Measurements from ENCODE around the gene SMYD3.

The SMYD3 gene

DNA sequence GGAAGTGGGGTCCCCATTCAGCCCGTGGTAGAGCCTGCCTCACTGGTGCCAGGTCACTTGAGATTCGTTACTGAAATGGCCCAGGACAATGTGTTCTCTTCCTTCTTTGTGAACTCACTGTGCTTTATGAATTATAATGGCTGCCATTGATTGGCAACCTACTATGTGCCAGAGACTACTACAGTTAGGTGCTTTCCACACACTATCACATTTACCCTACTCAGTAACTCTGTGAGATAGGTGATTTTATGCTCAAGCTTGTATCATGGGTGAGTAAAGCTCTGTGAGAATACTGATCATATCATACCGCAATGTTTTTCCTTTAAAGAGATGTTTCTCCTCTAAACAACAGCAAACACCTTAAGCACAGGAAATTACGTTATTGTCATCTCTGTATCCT lies 225.9 kb downstream of the SMYD3 start:
- Mint-ChIP-seq H3K27me3 (ENCODE audit: low read depth, poor library complexity) (peaks cover 3% of the 10 kb centered on the region), H3K36me3 (ENCODE audit: low read depth) (peaks cover 12% of the 10 kb centered on the region), H3K9me3 (peaks cover 9% of the 10 kb centered on the region), H3K4me1 (no peaks in the 10 kb centered on the region), H3K27ac (no peak overlapping the region), H3K4me3 (no peak overlapping the region)
- no peak for DNase-seq
- TF ChIP-seq, protein P1, sequence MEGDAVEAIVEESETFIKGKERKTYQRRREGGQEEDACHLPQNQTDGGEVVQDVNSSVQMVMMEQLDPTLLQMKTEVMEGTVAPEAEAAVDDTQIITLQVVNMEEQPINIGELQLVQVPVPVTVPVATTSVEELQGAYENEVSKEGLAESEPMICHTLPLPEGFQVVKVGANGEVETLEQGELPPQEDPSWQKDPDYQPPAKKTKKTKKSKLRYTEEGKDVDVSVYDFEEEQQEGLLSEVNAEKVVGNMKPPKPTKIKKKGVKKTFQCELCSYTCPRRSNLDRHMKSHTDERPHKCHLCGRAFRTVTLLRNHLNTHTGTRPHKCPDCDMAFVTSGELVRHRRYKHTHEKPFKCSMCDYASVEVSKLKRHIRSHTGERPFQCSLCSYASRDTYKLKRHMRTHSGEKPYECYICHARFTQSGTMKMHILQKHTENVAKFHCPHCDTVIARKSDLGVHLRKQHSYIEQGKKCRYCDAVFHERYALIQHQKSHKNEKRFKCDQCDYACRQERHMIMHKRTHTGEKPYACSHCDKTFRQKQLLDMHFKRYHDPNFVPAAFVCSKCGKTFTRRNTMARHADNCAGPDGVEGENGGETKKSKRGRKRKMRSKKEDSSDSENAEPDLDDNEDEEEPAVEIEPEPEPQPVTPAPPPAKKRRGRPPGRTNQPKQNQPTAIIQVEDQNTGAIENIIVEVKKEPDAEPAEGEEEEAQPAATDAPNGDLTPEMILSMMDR (IDR thresholded peaks at IDR 0.05) = no peak

DNA sequence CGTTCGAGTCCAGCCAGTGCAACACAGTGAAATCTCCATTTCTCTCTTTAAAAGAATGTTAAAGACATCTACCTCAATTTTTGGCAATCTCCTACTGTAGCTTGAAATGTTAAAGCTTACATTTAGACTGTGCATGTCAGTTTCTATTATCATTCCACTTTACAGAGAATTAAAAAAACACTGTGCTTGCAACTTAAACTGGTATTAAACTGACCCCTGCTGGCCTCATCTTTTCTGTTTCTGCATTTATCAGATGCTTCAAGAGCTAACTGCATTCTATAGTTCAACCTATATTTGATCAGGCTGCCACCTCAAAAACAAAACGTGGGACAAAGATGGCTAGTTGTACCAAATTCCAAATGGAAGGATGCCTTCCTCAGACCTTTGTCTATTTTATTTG lies 226.5 kb downstream of the SMYD3 start:
- Mint-ChIP-seq H3K4me1 (no peaks in the 10 kb centered on the region), H3K4me3 (no peak overlapping the region), H3K9me3 (peaks cover 6% of the 10 kb centered on the region), H3K36me3 (ENCODE audit: low read depth) (peaks cover 6% of the 10 kb centered on the region), H3K27ac (no peak overlapping the region), H3K27me3 (ENCODE audit: low read depth, poor library complexity) (peaks cover 3% of the 10 kb centered on the region)
- TF ChIP-seq, protein P1 (IDR thresholded peaks at IDR 0.05) = peak; percentile 20
- no peak for DNase-seq

DNA sequence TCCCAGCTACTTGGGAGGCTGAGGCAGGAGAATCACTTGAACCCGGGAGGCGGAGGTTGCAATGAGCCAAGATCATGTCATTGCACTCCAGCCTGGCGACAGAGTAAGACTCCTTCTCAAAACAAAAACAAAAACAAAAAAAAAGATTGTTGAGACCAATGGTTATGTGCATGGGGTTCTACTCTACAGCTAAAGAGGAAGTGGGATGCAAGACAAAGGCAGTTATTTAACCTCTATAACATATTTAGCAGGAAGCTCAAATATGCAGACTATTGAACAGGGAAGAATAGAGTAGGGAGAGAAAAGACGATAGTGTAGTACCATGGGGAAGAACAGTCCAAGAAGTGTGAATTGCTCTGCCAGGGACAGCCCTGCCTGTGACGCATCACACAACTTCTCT lies 227.7 kb downstream of the SMYD3 start:
- no peak overlapping the region for H3K4me3 Mint-ChIP-seq

DNA sequence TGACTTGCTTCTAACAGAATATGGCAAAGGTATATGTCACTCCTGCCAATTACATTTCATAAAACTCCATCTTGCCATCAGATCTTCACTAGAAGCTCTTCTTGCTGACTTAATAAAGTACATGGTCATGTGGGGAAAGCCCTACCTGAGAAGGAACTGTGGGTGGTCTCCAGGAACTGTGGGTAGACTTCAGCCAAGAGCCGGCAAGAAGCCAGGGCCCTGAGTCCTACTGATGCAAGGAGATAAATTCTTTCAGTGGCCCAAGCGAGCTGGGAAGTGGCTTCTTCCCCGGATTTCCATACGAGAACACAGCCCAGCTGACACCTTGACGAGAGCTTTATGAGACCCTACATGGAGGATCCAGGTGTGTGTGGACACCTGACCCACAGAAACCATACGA lies 228.7 kb downstream of the SMYD3 start:
- TF ChIP-seq, protein P1 (IDR thresholded peaks at IDR 0.05) = no peak
- H3K9me3 Mint-ChIP-seq = no peaks in the 10 kb centered on the region
- H3K4me3 Mint-ChIP-seq = no peak overlapping the region
- H3K4me1 Mint-ChIP-seq = no peaks in the 10 kb centered on the region
- H3K27ac Mint-ChIP-seq = no peak overlapping the region
- no peaks in the 10 kb centered on the region for H3K36me3 Mint-ChIP-seq (ENCODE audit: low read depth)
- H3K27me3 Mint-ChIP-seq (ENCODE audit: low read depth, poor library complexity) = no peaks in the 10 kb centered on the region
- no peak for DNase-seq

More for the DNA sequence above, 227.7 kb downstream of the SMYD3 start:
- Mint-ChIP-seq H3K27ac (no peak overlapping the region), H3K36me3 (ENCODE audit: low read depth) (no peaks in the 10 kb centered on the region), H3K4me1 (no peaks in the 10 kb centered on the region), H3K27me3 (ENCODE audit: low read depth, poor library complexity) (peaks cover 3% of the 10 kb centered on the region), H3K9me3 (no peaks in the 10 kb centered on the region)
- no peak for DNase-seq
- TF ChIP-seq, protein P1 (IDR thresholded peaks at IDR 0.05) = no peak

DNA sequence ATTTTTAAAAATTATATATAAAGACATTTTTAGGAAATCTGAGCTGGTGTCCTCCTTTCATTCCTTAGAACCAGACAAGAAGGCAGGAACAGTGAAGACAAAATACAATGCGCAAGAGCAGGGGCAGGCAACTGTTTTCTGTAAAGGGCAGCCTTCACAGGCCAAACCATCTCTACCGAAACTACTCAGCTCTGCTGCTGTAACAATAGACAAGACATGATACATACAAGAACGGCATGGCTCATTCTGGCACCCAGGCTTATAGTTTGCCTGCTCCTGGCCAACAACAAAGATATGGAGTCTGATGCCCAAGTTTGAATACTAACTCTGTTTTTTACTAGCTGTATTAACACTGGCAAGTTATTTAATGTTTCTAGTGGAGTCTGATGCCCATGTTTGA lies 232.0 kb downstream of the SMYD3 start:
- H3K36me3 Mint-ChIP-seq (ENCODE audit: low read depth) = peaks cover 4% of the 10 kb centered on the region
- no peaks in the 10 kb centered on the region for H3K9me3 Mint-ChIP-seq
- H3K27ac Mint-ChIP-seq = no peak overlapping the region
- H3K4me1 Mint-ChIP-seq = no peaks in the 10 kb centered on the region
- no peak for DNase-seq
- no peaks in the 10 kb centered on the region for H3K27me3 Mint-ChIP-seq (ENCODE audit: low read depth, poor library complexity)
- H3K4me3 Mint-ChIP-seq = no peak overlapping the region
- TF ChIP-seq, protein P1 (IDR thresholded peaks at IDR 0.05) = no peak

DNA sequence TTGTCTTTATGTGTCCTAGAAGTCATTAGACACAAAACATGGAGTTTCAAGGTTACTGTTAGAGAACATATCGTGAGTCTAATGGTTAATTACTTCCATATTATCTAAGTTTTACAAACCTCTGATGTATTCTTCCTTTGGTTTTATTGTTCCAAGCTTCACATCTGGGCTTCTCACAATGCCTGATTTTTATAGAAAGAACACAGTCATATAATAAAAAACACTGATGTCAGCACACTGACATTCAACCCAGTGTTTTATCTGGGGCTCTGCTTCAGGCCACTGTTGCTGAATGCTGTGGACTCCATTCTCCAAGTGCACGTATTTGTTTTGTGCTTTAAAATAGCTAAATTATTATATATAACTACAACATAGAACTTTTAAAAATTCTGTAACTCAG lies 232.9 kb downstream of the SMYD3 start:
- no peak for DNase-seq
- Mint-ChIP-seq H3K27ac (no peak overlapping the region), H3K27me3 (ENCODE audit: low read depth, poor library complexity) (no peaks in the 10 kb centered on the region), H3K4me1 (no peaks in the 10 kb centered on the region), H3K9me3 (no peaks in the 10 kb centered on the region), H3K4me3 (no peak overlapping the region), H3K36me3 (ENCODE audit: low read depth) (peaks cover 4% of the 10 kb centered on the region)
- TF ChIP-seq, protein P1 (IDR thresholded peaks at IDR 0.05) = no peak

All from nephron progenitor cell (in vitro differentiated cells).